Left lobe of liver (tissue), 2 donors: Measurements from ENCODE around the gene EMSY. TPM values are rescaled to one million over a fixed set of nuclear protein-coding genes. Genes with fewer than 3 reads are reported as not detected.
A peak's percentile ranks its signal among the peaks of the same experiment; 100 is the strongest.
"Not testable (repeated sequence)": the region's sequence is repeated elsewhere in the genome, so short reads cannot be mapped to it uniquely, and the experiment has no call there.

Experiments
- ATAC-seq: fragments of 200-7000 bp; cut with Tn5 transposase; one replicate; pipeline ENCODE4 v1.9.1; 2020; ENCODE audit warnings: mild to moderate bottlenecking, moderate library complexity
- DNase-seq: peaks from one replicate; pipeline ENCODE4 v3.0.0-alpha.2; 2020; ENCODE audit warnings: low spot score
- total RNA-seq: library from RNA; stranded (reverse); gene quantifications from one replicate; pipeline ENCODE4 v1.2.1, GENCODE V29; 2021
- donor health status: DM: no; HTN: no; CAD: no; lungs with moderate emphysema.
- donor health status: DM: no; HTN: yes; CAD: no.

Gene EMSY
- 5.6 TPM for total RNA-seq

- ATAC-seq (peak; percentile 93), DNase-seq (peak; percentile 98)
Observed at GRCh38 chr11:76444384-76445120, at the start of gene EMSY. Gene EMSY, plus strand, starts transcription at chr11:76445018. Its CDS starts 1,921 bp downstream, at chr11:76446939.

- ATAC-seq: no peak
- no peak for DNase-seq
Observed at GRCh38 chr11:76395296-76395695, 49.5 kb upstream of the EMSY start.

- ATAC-seq (no peak), DNase-seq (no peak)
Observed at GRCh38 chr11:76397383-76397782, 47.4 kb upstream of the EMSY start.

- ATAC-seq (no peak), DNase-seq (no peak)
Observed at GRCh38 chr11:76400967-76401366, 43.9 kb upstream of the EMSY start.

- not testable (repeated sequence) for DNase-seq, ATAC-seq
Observed at GRCh38 chr11:76401484-76401883, 43.3 kb upstream of the EMSY start.

- no peak for DNase-seq
Observed at GRCh38 chr11:76406359-76406758, 38.5 kb upstream of the EMSY start.

GRCh38 chr11:76408171-76408965 is 36.5 kb upstream of the EMSY start:
- no peak for ATAC-seq
- no peak for DNase-seq

More at GRCh38 chr11:76406359-76406758, 38.5 kb upstream of the EMSY start:
- ATAC-seq: no peak

GRCh38 chr11:76410851-76411357 is 33.9 kb upstream of the EMSY start:
- DNase-seq (no peak), ATAC-seq (no peak)

GRCh38 chr11:76415073-76415472 is 29.7 kb upstream of the EMSY start:
- ATAC-seq (no peak), DNase-seq (no peak)

GRCh38 chr11:76419896-76420295 is 24.9 kb upstream of the EMSY start:
- no peak for DNase-seq
- peak; percentile 68 for ATAC-seq

GRCh38 chr11:76424379-76424778 is 20.4 kb upstream of the EMSY start:
- no peak for ATAC-seq
- DNase-seq: no peak

GRCh38 chr11:76424891-76425290 is 19.9 kb upstream of the EMSY start:
- no peak for DNase-seq
- no peak for ATAC-seq

- no peak for DNase-seq
- ATAC-seq: no peak
Observed at GRCh38 chr11:76426660-76427059, 18.2 kb upstream of the EMSY start.

GRCh38 chr11:76436020-76436419 is 8.8 kb upstream of the EMSY start:
- DNase-seq (no peak), ATAC-seq (no peak)

- no peak for ATAC-seq
- DNase-seq: no peak
Observed at GRCh38 chr11:76443268-76443980, 1.4 kb upstream of the EMSY start.

GRCh38 chr11:76444065-76444383 is 794 bp upstream of the EMSY start:
- no peak for ATAC-seq
- no peak for DNase-seq

GRCh38 chr11:76445121-76446084 is 585 bp downstream of the EMSY start:
- ATAC-seq (peak; percentile 60), DNase-seq (peak; percentile 72)

GRCh38 chr11:76448506-76448905 is 3.7 kb downstream of the EMSY start:
- ATAC-seq (no peak), DNase-seq (no peak)

GRCh38 chr11:76453248-76453647 is 8.4 kb downstream of the EMSY start:
- DNase-seq (no peak), ATAC-seq (no peak)

GRCh38 chr11:76455331-76455730 is 10.5 kb downstream of the EMSY start:
- DNase-seq (no peak), ATAC-seq (no peak)
